HL-60 (cell line): Measurements from ENCODE around the gene TYR.

ENCODE experiments used
- POLR2AphosphoS5 ChIP-seq: IDR thresholded peaks from 2 replicates; pipeline ENCODE4 v1.6.1; 2012; ENCODE audit warnings: low read depth
- TF ChIP-seq, protein P1 (sequence below): IDR thresholded peaks from one replicate; pipeline ENCODE4 v1.5.1; 2011; ENCODE audit warnings: low read length, control low read depth, inconsistent platforms; ENCODE audit not compliant: insufficient read depth
- TF ChIP-seq, protein P2 (sequence below): IDR thresholded peaks from 2 replicates; pipeline ENCODE4 v1.6.1; 2012; ENCODE audit warnings: low read depth; ENCODE audit not compliant: insufficient replicate concordance

DNA sequence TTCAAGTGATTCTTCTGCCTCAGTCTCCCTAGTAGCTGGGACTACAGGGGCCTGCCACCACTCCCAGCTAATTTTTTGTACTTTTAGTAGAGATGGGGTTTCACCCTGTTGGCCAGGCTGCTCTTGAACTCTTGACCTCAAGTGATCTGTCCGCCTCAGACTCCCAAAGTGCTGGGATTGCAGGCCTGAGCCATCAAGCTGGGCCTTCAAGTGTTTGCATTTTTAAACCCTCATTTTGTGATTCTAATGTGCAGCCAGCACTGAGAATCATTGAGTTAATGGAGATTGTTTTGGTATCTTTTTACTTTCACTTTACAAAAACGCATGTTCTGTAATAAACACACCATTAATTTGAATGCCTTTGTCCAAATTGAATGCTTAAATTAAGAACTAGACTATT lies 3.4 kb downstream of the TYR start:
- TF ChIP-seq, protein P1, sequence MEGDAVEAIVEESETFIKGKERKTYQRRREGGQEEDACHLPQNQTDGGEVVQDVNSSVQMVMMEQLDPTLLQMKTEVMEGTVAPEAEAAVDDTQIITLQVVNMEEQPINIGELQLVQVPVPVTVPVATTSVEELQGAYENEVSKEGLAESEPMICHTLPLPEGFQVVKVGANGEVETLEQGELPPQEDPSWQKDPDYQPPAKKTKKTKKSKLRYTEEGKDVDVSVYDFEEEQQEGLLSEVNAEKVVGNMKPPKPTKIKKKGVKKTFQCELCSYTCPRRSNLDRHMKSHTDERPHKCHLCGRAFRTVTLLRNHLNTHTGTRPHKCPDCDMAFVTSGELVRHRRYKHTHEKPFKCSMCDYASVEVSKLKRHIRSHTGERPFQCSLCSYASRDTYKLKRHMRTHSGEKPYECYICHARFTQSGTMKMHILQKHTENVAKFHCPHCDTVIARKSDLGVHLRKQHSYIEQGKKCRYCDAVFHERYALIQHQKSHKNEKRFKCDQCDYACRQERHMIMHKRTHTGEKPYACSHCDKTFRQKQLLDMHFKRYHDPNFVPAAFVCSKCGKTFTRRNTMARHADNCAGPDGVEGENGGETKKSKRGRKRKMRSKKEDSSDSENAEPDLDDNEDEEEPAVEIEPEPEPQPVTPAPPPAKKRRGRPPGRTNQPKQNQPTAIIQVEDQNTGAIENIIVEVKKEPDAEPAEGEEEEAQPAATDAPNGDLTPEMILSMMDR = no peak
- TF ChIP-seq POLR2AphosphoS5 = no peak
- TF ChIP-seq, protein P2, sequence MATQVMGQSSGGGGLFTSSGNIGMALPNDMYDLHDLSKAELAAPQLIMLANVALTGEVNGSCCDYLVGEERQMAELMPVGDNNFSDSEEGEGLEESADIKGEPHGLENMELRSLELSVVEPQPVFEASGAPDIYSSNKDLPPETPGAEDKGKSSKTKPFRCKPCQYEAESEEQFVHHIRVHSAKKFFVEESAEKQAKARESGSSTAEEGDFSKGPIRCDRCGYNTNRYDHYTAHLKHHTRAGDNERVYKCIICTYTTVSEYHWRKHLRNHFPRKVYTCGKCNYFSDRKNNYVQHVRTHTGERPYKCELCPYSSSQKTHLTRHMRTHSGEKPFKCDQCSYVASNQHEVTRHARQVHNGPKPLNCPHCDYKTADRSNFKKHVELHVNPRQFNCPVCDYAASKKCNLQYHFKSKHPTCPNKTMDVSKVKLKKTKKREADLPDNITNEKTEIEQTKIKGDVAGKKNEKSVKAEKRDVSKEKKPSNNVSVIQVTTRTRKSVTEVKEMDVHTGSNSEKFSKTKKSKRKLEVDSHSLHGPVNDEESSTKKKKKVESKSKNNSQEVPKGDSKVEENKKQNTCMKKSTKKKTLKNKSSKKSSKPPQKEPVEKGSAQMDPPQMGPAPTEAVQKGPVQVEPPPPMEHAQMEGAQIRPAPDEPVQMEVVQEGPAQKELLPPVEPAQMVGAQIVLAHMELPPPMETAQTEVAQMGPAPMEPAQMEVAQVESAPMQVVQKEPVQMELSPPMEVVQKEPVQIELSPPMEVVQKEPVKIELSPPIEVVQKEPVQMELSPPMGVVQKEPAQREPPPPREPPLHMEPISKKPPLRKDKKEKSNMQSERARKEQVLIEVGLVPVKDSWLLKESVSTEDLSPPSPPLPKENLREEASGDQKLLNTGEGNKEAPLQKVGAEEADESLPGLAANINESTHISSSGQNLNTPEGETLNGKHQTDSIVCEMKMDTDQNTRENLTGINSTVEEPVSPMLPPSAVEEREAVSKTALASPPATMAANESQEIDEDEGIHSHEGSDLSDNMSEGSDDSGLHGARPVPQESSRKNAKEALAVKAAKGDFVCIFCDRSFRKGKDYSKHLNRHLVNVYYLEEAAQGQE = no peak
